H9 (cell line): ENCODE measurements around the gene ABCC12. TPM values are rescaled to one million over a fixed set of nuclear protein-coding genes. Genes with fewer than 3 reads are reported as not detected.

Experiments used
- DNase-seq: peaks from one replicate; pipeline ENCODE4 v3.0.0-alpha.2; 2017
- H2AFZ ChIP-seq: one replicate; pipeline ENCODE4 v1.6.1; 2013; ENCODE audit warnings: mild to moderate bottlenecking, low read length, control low read depth, moderate library complexity
- H2AK5ac ChIP-seq: 2 replicates; pipeline ENCODE4 v1.6.1; 2013; ENCODE audit warnings: low read length, control low read depth, mixed read lengths; ENCODE audit not compliant: insufficient read length
- H2BK120ac ChIP-seq: one replicate; pipeline ENCODE4 v1.6.1; 2013; ENCODE audit warnings: low read depth, mild to moderate bottlenecking, low read length, control low read depth, inconsistent platforms; ENCODE audit not compliant: poor library complexity, severe bottlenecking
- H2BK12ac ChIP-seq: 2 replicates; pipeline ENCODE4 v1.6.1; 2013; ENCODE audit warnings: low read length, control low read depth, mixed read lengths, low read depth; ENCODE audit not compliant: insufficient read length
- H2BK15ac ChIP-seq: 2 replicates; pipeline ENCODE4 v1.6.1; 2013; ENCODE audit warnings: low read depth, low read length, control low read depth
- H2BK20ac ChIP-seq: one replicate; pipeline ENCODE4 v1.6.1; 2013; ENCODE audit warnings: low read depth, mild to moderate bottlenecking, low read length, control low read depth, inconsistent platforms; ENCODE audit not compliant: poor library complexity, severe bottlenecking
- H2BK5ac ChIP-seq: 2 replicates; pipeline ENCODE4 v1.6.1; 2013; ENCODE audit warnings: low read length, control low read depth, mixed read lengths; ENCODE audit not compliant: insufficient read length
- H3K14ac ChIP-seq: 2 replicates; pipeline ENCODE4 v1.6.1; 2013; ENCODE audit warnings: low read length, control low read depth; ENCODE audit not compliant: insufficient read depth
- H3K18ac ChIP-seq: 2 replicates; pipeline ENCODE4 v1.6.1; 2013; ENCODE audit warnings: low read depth, mild to moderate bottlenecking, mixed read lengths, low read length, control low read depth; ENCODE audit not compliant: insufficient read length
- H3K23ac ChIP-seq: 2 replicates; pipeline ENCODE4 v1.6.1; 2013; ENCODE audit warnings: low read length, control low read depth, mixed read lengths, low read depth; ENCODE audit not compliant: insufficient read length
- H3K23me2 ChIP-seq: 2 replicates; pipeline ENCODE4 v1.6.1; 2013; ENCODE audit warnings: low read depth, mild to moderate bottlenecking, mixed read lengths, low read length, control low read depth; ENCODE audit not compliant: insufficient read length, poor library complexity, severe bottlenecking
- H3K27ac ChIP-seq: 2 replicates; pipeline ENCODE4 v1.5.1; 2013; ENCODE audit warnings: low read length, control low read depth, mixed read lengths, low read depth; ENCODE audit not compliant: insufficient read length
- H3K27me3 ChIP-seq: 2 replicates; pipeline ENCODE4 v1.6.1; 2013; ENCODE audit warnings: low read length, control low read depth, inconsistent platforms; ENCODE audit not compliant: insufficient read depth
- H3K4ac ChIP-seq: 2 replicates; pipeline ENCODE4 v1.6.1; 2013; ENCODE audit warnings: low read depth, mild to moderate bottlenecking, control low read depth, inconsistent platforms, low read length, moderate library complexity
- H3K4me1 ChIP-seq: 2 replicates; pipeline ENCODE4 v1.6.1; 2013; ENCODE audit warnings: low read length, control low read depth, inconsistent platforms; ENCODE audit not compliant: insufficient read depth
- H3K4me2 ChIP-seq: 2 replicates; pipeline ENCODE4 v1.6.1; 2013; ENCODE audit warnings: low read length, control low read depth, mixed read lengths; ENCODE audit not compliant: insufficient read length, insufficient read depth
- H3K56ac ChIP-seq: 2 replicates; pipeline ENCODE4 v1.6.1; 2013; ENCODE audit warnings: low read depth, mild to moderate bottlenecking, mixed read lengths, low read length, control low read depth; ENCODE audit not compliant: insufficient read length
- H3K79me1 ChIP-seq: 2 replicates; pipeline ENCODE4 v1.6.1; 2013; ENCODE audit warnings: low read depth, mild to moderate bottlenecking, moderate library complexity, low read length, control low read depth, inconsistent platforms; ENCODE audit not compliant: insufficient read depth, poor library complexity, severe bottlenecking
- H3K79me2 ChIP-seq: 2 replicates; pipeline ENCODE4 v1.6.1; 2013; ENCODE audit warnings: low read length, control low read depth, inconsistent platforms; ENCODE audit not compliant: insufficient read depth
- H3K9ac ChIP-seq: 2 replicates; pipeline ENCODE4 v1.6.1; 2013; ENCODE audit warnings: low read length, control low read depth, mixed read lengths; ENCODE audit not compliant: insufficient read length; ENCODE audit errors: extremely low read depth
- H3K9me3 ChIP-seq: one replicate; pipeline ENCODE4 v1.6.1; 2013; ENCODE audit warnings: low read depth, low read length, inconsistent platforms; ENCODE audit not compliant: control insufficient read depth
- H3T11ph ChIP-seq: one replicate; pipeline ENCODE4 v1.6.1; 2013; ENCODE audit warnings: mild to moderate bottlenecking, low read length, control low read depth, inconsistent platforms
- H4K20me1 ChIP-seq: one replicate; pipeline ENCODE4 v1.6.1; 2013; ENCODE audit not compliant: control insufficient read depth, insufficient read length, insufficient read depth
- H4K5ac ChIP-seq: 2 replicates; pipeline ENCODE4 v1.6.1; 2013; ENCODE audit warnings: low read depth, mild to moderate bottlenecking, mixed read lengths, low read length, control low read depth; ENCODE audit not compliant: insufficient read length
- H4K8ac ChIP-seq: replicated peaks from 2 replicates; pipeline ENCODE4 v1.6.1; 2013; ENCODE audit warnings: low read length, control low read depth, mixed read lengths, low read depth; ENCODE audit not compliant: insufficient read length
- H4K91ac ChIP-seq: 2 replicates; pipeline ENCODE4 v1.6.1; 2013; ENCODE audit warnings: low read depth, mild to moderate bottlenecking, moderate library complexity, mixed read lengths, low read length, control low read depth; ENCODE audit not compliant: insufficient read length
- H3K27ac Mint-ChIP-seq, 3 experiments: 2 replicates in 2 of 3; 3 replicates in 1 of 3; pipeline ENCODE4 v1.8.0; 2020 to 2021; ENCODE audit warnings: mixed read lengths in 3 of 3, mild to moderate bottlenecking in 1 of 3, moderate library complexity in 1 of 3
- H3K27me3 Mint-ChIP-seq: 2 replicates; pipeline ENCODE4 v1.8.0; 2021; ENCODE audit warnings: low read depth, mild to moderate bottlenecking, moderate library complexity, mixed read lengths
- H3K36me3 Mint-ChIP-seq, 3 experiments: 2 replicates in 2 of 3; 3 replicates in 1 of 3; pipeline ENCODE4 v1.8.0; 2020 to 2021; ENCODE audit warnings: low read depth in 3 of 3, mixed read lengths in 3 of 3; ENCODE audit not compliant: insufficient read depth in 1 of 3
- H3K4me1 Mint-ChIP-seq, 2 experiments: 2 replicates each; pipeline ENCODE4 v1.8.0; 2020; ENCODE audit warnings: mixed read lengths in 2 of 2
- H3K4me3 Mint-ChIP-seq, 2 experiments: 2 replicates in 1 of 2; 3 replicates in 1 of 2; pipeline ENCODE4 v1.8.0; 2020 to 2021; ENCODE audit warnings: mild to moderate bottlenecking in 2 of 2, mixed read lengths in 2 of 2, moderate library complexity in 1 of 2
- H3K9me3 Mint-ChIP-seq, 2 experiments: 2 replicates in 1 of 2; 3 replicates in 1 of 2; pipeline ENCODE4 v1.8.0; 2020; ENCODE audit warnings: mild to moderate bottlenecking in 2 of 2, mixed read lengths in 2 of 2, moderate library complexity in 1 of 2
- WGBS: extraction: QIAGEN DNeasy Blood & Tissue Kit; methylation state at CpG from one replicate; pipeline ENCODE4 v1.1.7; 2013; ENCODE audit warnings: missing lambda C conversion rate, low lambda C conversion rate, mixed read lengths; ENCODE audit not compliant: insufficient read length; ENCODE audit errors: extremely low coverage; 5-methylcytosine and 5-hydroxymethylcytosine counted together
- total RNA-seq: library from RNA; stranded (reverse); gene quantifications from 2 replicates; pipeline ENCODE4 v1.2.1, GENCODE V29; 2021
- TF ChIP-seq, protein P1 (sequence below): fragments of 200-600 bp; sonication (generic); conservative IDR thresholded peaks from 3 replicates; pipeline ENCODE4 v1.8.0; 2021; ENCODE audit warnings: antibody characterized with exemption, mild to moderate bottlenecking

The ABCC12 gene
- total RNA-seq, 1 experiment from 2014 or later: 0.09 TPM

DNA sequence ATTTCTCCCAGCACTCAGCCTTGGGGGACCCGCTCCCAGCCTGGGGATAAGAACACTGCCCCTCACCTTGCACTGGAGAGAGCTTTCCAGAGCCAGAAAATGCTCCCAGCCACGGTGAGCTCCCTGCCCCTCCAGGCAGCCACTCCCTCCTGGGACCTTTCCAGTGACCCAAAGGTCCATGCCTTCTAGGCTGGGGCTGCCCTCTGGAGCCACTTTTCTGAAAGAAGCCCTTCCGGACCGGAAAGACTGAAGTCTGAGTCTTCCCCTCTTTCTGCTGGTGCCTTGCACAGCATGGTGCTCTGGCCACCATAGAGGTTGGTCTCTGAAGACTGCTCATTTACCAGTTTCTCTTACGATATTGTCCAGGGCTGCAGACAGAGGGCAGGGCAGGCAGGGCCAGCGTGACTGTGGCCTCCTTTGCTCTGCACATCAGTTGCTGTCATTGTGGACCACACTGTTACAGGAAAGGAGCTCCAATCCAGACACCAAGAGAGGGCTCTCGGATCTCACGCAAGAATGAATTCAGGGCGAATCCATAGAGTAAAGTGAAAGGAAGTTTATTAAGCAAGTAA is 7.1 kb upstream of the ABCC12 start:
- no peaks in the 10 kb centered on the region for H3K79me1 ChIP-seq
- no peaks in the 10 kb centered on the region for H3K79me2 ChIP-seq
- no peak overlapping the region for H3K4ac ChIP-seq
- H4K5ac ChIP-seq: no peak overlapping the region
- no peak overlapping the region for H2BK120ac ChIP-seq
- H2AFZ ChIP-seq: no peak overlapping the region
- Mint-ChIP-seq H3K4me1 (peaks cover 10 to 17% of the 10 kb centered on the region in 2 experiments), H3K9me3 (no peaks in the 10 kb centered on the region; a peak in 1 of 5 replicates), H3K36me3 (no peaks in the 10 kb centered on the region; a peak in 1 of 7 replicates), H3K27me3 (peaks cover 4% of the 10 kb centered on the region; the same call in 1 of the 2 replicates), H3K27ac (no peak overlapping the region), H3K4me3 (no peak overlapping the region)
- no peaks in the 10 kb centered on the region for H3K23me2 ChIP-seq
- no peak overlapping the region for H4K8ac ChIP-seq
- H2BK20ac ChIP-seq: no peak overlapping the region
- H2BK12ac ChIP-seq: no peak overlapping the region
- no peak overlapping the region for H3K23ac ChIP-seq
- no peak overlapping the region for H3K56ac ChIP-seq
- H3K9ac ChIP-seq: no peak overlapping the region
- TF ChIP-seq, protein P1, sequence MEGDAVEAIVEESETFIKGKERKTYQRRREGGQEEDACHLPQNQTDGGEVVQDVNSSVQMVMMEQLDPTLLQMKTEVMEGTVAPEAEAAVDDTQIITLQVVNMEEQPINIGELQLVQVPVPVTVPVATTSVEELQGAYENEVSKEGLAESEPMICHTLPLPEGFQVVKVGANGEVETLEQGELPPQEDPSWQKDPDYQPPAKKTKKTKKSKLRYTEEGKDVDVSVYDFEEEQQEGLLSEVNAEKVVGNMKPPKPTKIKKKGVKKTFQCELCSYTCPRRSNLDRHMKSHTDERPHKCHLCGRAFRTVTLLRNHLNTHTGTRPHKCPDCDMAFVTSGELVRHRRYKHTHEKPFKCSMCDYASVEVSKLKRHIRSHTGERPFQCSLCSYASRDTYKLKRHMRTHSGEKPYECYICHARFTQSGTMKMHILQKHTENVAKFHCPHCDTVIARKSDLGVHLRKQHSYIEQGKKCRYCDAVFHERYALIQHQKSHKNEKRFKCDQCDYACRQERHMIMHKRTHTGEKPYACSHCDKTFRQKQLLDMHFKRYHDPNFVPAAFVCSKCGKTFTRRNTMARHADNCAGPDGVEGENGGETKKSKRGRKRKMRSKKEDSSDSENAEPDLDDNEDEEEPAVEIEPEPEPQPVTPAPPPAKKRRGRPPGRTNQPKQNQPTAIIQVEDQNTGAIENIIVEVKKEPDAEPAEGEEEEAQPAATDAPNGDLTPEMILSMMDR: no peak
- no peak overlapping the region for H3K14ac ChIP-seq
- H2BK5ac ChIP-seq: no peak overlapping the region
- no peak overlapping the region for H2BK15ac ChIP-seq
- no CpG with 5 or more reads among the region's 9 CpGs for WGBS
- no peak for DNase-seq
- H3K4me1 ChIP-seq: no peaks in the 10 kb centered on the region
- H2AK5ac ChIP-seq: no peak overlapping the region
- no peak overlapping the region for H4K91ac ChIP-seq
- no peak overlapping the region for H3T11ph ChIP-seq
- no peaks in the 10 kb centered on the region for H3K9me3 ChIP-seq
- H3K4me2 ChIP-seq: no peak overlapping the region
- H3K27me3 ChIP-seq: no peaks in the 10 kb centered on the region
- H3K27ac ChIP-seq: no peak overlapping the region
- H4K20me1 ChIP-seq: no peaks in the 10 kb centered on the region
- no peak overlapping the region for H3K18ac ChIP-seq
